H1 (cell line): Measurements from ENCODE around the gene SLC19A1.

Experiments used
- EP300 ChIP-seq, 2 experiments: IDR thresholded peaks; 1 replicate in 1 of 2; 2 replicates in 1 of 2; pipeline ENCODE4 v1.6.1; 2011 to 2012; ENCODE audit warnings: low read depth in 2 of 2, low read length in 2 of 2, mild to moderate bottlenecking in 2 of 2, borderline replicate concordance in 1 of 2, inconsistent platforms in 1 of 2, moderate library complexity in 1 of 2
- EZH2 ChIP-seq: fragments of 200-600 bp; sonication (generic); IDR thresholded peaks from 2 replicates; pipeline ENCODE4 v1.7.1; 2012; ENCODE audit warnings: low read depth, mild to moderate bottlenecking, moderate library complexity, low read length, inconsistent platforms; ENCODE audit not compliant: severe bottlenecking
- MAFK ChIP-seq: IDR thresholded peaks from 2 replicates; pipeline ENCODE4 v1.6.1; 2012; ENCODE audit warnings: low read depth, mild to moderate bottlenecking, improper control_type of control experiment, low read length
- POLR2AphosphoS5 ChIP-seq: IDR thresholded peaks from 2 replicates; pipeline ENCODE4 v1.6.1; 2011; ENCODE audit warnings: low read depth, low read length
- TF ChIP-seq, protein P1 (sequence below): IDR thresholded peaks from 2 replicates; pipeline ENCODE4 v1.6.1; 2012; ENCODE audit warnings: inconsistent platforms
- TF ChIP-seq, protein P2 (sequence below), 3 experiments: IDR thresholded peaks; 1 replicate in 2 of 3; 2 replicates in 1 of 3; pipeline versions ENCODE4 v1.5.1 to v1.6.1; 2011; ENCODE audit warnings: low read length in 3 of 3, mild to moderate bottlenecking in 3 of 3, inconsistent platforms in 2 of 3, low read depth in 1 of 3, moderate library complexity in 1 of 3; ENCODE audit not compliant: insufficient read depth in 1 of 3; ENCODE audit errors: control extremely low read depth in 1 of 3

DNA sequence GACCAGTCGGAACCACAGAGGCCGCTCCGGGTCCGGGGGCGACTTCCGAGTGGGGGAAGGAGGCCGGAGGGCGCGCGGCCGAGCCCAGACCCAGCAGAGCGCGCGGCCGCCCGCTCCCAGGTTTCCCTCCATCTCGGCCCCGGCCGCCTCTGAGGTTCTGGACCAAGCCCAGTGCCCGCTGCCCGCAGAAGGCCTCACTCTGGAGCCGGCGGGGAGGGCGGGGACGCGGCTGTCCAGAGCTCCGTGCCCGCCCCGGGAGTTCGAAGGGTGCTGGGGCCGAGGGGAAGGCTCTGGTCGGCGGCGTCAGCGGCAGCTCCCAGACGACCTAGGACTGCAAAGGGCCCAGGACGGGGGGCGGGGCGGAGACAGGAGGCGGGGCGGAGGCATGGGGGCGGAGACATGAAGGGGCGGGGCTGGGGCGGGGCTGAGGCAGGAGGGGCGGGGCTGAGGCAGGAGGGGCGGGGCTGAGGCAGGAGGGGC is 48.0 kb upstream of the SLC19A1 start:
- TF ChIP-seq MAFK (no peak), EP300 (IDR thresholded peaks at IDR 0.05; ENCODE audit: borderline replicate concordance in 1 of 2, low read depth in 2 of 2, low read length in 2 of 2) (no peak), POLR2AphosphoS5 (no peak), EZH2 (no peak)
- TF ChIP-seq, protein P1, sequence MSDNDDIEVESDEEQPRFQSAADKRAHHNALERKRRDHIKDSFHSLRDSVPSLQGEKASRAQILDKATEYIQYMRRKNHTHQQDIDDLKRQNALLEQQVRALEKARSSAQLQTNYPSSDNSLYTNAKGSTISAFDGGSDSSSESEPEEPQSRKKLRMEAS: no peak
- TF ChIP-seq, protein P2, sequence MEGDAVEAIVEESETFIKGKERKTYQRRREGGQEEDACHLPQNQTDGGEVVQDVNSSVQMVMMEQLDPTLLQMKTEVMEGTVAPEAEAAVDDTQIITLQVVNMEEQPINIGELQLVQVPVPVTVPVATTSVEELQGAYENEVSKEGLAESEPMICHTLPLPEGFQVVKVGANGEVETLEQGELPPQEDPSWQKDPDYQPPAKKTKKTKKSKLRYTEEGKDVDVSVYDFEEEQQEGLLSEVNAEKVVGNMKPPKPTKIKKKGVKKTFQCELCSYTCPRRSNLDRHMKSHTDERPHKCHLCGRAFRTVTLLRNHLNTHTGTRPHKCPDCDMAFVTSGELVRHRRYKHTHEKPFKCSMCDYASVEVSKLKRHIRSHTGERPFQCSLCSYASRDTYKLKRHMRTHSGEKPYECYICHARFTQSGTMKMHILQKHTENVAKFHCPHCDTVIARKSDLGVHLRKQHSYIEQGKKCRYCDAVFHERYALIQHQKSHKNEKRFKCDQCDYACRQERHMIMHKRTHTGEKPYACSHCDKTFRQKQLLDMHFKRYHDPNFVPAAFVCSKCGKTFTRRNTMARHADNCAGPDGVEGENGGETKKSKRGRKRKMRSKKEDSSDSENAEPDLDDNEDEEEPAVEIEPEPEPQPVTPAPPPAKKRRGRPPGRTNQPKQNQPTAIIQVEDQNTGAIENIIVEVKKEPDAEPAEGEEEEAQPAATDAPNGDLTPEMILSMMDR (IDR thresholded peaks at IDR 0.05; ENCODE audit: control extremely low read depth in 1 of 3, insufficient read depth in 1 of 3, low read depth in 1 of 3, low read length in 3 of 3): no peak
